Measurements from ENCODE around the gene NEAT1.

NEAT1 gene

GRCh38 chr11:65425105-65425970 lies 2.7 kb downstream of the NEAT1 start:
- peak in 1 of 2 experiments; percentile 45 for DNase-seq

DNA sequence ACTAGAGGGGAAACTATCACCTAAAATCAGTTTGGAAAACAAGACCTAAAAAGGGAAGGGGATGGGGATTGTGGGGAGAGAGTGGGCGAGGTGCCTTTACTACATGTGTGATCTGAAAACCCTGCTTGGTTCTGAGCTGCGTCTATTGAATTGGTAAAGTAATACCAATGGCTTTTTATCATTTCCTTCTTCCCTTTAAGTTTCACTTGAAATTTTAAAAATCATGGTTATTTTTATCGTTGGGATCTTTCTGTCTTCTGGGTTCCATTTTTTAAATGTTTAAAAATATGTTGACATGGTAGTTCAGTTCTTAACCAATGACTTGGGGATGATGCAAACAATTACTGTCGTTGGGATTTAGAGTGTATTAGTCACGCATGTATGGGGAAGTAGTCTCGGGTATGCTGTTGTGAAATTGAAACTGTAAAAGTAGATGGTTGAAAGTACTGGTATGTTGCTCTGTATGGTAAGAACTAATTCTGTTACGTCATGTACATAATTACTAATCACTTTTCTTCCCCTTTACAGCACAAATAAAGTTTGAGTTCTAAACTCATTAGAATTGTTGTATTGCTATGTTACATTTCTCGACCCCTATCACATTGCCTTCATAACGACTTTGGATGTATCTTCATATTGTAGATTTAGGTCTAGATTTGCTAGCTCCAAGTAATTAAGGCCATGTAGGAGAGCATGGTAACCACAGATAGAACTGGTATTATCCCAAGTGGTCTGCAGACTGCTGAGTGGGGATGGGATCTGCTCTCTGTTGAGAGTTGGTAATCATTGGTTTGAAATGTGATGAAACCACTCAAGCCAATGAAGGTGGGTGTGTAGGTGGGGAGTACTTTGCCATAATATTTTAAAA lies 3.6 kb downstream of the NEAT1 start:
- no peak for DNase-seq

- DNase-seq: no peak
Observed at GRCh38 chr11:65426839-65427690, 4.5 kb downstream of the NEAT1 start.

DNA sequence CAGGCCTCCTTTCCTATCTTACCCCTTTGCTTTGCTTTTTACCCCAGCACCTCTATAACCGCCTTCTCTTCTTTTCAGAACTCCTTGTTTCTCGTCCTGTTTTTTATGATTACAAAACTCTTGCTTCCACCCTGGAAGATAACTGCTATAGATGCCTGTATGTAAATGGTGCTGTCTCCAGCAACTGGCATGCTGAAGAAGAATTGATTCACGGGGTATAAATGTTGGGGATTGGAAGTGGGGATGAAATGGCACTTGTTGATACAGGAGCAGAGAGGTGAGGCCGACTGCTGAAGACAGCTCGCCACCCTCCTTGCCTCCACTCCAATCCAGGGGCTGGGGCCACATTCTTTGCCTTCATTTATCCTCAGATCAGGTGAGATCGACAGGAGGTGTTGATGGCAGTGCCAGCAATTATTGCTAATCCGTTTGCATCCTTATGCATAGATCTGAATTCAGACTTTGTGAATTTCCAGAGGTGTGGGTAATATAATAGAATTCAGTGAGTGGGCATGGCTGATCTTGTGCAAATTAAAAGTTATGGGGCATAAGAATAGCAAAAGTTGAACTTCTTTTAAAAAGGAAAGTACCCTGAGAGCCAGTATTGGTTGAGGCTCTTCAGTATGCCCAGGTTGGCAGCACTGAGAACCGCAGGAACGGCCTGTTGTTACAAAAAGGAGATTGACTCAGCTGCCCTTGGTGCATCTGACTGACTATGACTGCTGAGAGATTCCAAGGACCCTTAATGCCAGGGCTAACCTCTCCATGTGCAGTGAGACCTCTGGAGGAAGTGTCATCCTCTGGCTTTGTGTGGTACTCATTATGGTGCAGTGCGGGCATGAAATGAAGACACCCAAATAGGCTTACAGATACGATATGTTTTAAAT lies 5.3 kb downstream of the NEAT1 start:
- DNase-seq: peak in 1 of 2 experiments; percentile 52

DNA sequence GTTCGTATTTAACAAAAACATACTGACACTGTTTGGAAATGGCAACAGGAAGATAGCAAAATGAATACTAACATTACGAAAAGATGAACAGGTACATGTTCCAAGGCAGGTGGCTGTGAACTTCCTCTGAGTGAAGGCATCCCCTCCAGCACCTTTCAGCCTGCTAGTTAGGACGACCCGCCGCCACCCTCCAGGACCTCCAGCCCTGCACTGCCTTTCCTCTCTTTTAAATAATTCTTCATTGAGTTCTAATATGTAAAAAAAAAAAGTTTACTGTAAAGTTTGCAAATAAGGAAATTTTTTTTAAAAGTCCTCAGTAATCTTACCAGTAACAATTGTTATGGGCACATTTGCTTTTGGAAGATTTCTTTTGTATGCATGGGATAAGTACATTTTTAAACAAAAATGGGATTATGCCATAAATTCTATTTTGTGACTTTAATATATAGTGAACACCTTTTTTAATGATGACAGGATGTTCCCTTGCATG lies 6.0 kb downstream of the NEAT1 start:
- no peak for DNase-seq

DNA sequence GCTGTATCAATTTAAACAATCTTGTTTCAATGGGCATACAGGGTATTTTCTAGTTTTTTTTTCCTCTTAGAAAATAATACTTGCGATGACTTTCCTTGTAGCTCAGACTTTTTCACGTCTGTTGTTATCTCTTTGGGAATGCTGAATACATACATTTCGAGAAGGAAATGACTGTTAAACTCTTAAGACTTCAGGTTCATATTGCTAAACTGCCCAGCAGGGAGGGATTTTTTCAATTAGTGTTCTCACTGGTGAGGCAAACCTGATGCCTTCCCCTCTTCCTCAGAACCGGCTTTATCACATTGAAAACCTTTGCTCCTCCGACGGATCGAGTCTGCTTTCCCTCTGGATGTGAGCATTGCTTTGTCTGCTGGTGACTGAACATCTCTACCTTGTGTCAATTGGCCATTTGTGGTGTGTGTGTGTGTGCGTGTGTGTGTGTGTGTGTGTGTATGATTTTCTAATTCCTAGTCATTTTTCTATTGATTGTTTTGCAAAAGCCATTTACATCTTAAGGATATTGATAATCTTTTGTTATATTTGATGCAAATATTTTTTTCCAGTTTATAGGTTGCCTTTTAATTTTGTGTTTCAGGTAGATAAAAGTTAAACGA lies 6.6 kb downstream of the NEAT1 start:
- no peak for DNase-seq

DNA sequence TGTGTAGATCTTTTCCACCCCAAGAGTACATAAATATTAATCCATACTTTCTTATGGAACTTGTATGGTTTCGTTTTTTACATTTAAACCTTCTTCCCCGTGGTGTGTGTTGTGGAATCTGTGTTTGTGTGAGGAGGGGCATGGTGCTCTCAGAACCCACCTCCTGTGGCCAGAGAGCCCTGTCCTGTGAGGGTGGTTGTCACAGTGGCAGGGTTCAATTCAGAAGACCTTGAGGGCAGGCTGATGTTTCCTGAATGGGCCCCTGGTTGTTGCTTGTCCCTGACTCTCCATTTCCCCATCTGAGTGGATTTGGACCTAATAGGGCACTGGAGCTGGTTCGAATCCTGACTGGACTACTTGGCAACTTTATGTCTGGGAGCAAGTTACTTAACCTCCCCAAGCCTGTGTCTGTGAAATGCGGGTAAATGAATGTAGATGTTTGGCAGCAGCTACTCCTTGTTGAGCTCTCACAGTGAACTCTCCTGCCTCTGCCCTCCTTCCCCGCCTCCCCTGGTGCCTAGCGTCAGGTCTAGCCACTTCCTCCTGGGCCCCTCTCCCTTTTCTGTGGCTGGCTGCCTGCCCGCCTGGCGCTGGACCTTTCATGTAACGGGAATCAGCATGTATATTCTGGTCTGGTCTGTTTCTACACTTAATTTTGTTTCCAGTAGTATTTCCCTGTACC lies 7.3 kb downstream of the NEAT1 start:
- peak in 1 of 2 experiments; percentile 54 for DNase-seq

DNA sequence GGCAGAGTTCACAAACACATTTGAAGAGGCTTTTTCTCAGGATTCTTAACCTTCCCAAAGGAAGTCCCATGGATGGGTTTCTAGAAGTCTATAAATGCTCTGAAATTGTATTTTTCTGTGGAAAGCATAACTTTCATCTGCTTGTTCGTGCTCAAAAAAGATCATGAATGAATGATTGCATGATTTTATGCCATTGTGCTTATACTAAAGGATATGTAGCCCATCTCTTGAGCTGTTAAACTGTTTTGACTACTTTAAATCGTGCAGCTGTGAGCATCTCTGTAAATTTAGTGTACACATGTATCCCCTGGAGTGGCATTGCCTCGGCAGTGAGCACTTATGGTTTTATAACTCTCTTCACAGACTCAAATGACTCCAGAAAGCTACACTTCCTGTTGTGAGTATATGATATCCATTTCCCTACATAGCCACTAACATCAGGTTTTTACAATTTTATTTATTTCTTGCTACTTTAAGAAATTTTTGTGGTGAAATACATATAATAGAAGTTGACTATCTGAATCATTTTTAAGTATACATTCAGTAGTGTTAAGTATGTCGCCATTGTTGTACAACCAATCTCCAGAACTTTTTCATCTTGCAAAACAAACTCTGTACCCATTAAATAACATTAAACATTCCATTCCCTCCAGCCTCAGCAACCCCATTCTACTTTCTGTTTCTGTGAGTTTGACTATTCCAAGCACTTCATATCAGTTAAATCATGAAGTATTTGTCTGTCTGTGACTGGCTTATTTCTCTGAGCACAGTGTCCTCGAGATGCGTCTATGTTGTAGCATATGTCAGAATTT lies 8.0 kb downstream of the NEAT1 start:
- no peak for DNase-seq

DNA sequence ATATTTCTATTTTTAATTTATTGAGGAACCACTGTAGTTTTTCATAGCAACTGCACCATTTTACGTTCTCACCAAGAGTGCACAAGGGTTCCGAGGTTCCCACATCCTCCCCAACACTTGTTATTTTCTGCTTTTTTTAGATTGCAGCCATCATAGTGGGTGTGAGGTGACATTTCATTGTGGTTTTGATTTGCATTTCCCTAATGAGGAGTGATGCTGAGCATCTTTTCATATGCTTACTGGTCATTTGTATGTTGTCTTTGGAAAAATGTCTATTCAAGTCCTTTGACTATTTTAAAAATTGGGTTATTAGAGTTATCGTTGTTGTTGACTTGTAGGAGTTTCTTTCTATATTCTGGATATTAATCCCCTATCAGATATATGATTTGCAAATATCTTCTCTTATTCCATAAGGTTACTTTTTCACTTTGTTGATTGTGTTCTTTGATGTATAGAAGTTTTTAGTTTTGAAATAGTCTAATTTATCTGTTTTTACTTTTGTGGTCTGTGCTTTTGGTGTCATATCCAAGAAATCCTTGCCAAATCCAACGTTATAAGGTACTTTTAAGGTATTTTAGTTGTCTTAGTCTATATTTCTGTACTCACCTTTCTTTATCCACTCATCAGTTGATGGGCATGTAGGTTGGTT lies 9.0 kb downstream of the NEAT1 start:
- DNase-seq: no peak

DNA sequence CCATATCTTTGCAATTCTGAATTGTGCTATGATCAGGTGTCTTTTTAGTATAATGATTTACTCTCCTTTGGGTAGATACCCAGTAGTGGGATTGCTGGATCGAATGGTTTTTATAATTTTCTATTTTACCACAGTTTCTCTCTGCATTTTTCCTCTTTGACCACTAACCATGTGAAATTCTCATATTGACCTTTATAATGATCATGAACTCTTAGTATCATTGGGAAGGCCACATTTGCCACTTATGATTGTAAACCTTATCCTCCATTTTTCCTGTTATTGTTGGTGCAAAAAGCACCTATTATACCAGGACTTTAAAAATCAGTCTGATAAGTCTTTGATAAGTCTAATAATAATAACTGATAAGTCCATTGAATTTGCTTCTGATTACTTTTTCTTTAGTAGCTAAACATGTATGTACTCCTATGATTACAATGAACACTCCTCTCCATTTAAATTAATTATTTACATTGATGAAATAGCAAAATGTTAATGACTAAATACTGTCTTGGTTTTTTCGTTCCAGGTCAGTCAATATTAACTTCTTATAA lies 9.6 kb downstream of the NEAT1 start:
- DNase-seq: no peak

GRCh38 chr11:65432686-65433582 lies 10.3 kb downstream of the NEAT1 start:
- no peak for DNase-seq

GRCh38 chr11:65433657-65434056 lies 11.1 kb downstream of the NEAT1 start:
- DNase-seq: no peak

GRCh38 chr11:65434057-65434666 lies 11.6 kb downstream of the NEAT1 start:
- DNase-seq: no peak

GRCh38 chr11:65434667-65435410 lies 12.2 kb downstream of the NEAT1 start:
- DNase-seq: no peak

DNA sequence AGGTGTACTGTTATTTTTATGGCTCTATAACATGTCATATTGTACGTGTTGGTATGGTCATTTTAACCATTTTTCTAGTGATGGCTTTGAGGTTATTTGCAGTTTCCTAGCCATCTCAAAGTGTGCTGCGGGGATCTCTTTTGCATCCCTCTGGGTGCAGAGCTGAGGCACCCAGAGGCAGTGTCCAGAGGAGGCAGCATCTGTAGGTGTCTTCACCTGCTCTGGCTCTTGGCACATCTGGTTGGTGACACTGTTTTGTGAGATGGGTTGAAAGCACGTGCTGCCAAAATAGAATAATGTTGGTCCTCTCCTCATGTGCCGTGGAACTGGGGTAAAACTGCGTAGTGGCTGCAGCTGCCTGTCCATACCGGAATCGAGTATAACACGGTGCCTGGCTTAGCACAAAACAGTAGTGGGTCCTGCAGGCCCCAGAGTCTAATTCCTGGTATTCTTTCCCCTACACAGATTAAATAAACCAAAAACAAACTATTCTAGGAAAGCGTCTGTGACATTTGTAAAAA lies 12.9 kb downstream of the NEAT1 start:
- no peak for DNase-seq

GRCh38 chr11:65435981-65436411 lies 13.4 kb downstream of the NEAT1 start:
- no peak for DNase-seq

All from SW 1271 (cell line).